K562 (cell line): ENCODE data around the gene APC2. TPM values are rescaled to one million over a fixed set of nuclear protein-coding genes. Genes with fewer than 3 reads are reported as not detected.

Experiments used
- ARID1B ChIP-seq: fragments of 450-650 bp; IDR thresholded peaks from 2 replicates; pipeline ENCODE4 v1.6.1; 2016; ENCODE audit warnings: antibody characterized with exemption, mild to moderate bottlenecking, inconsistent platforms
- DPF2 ChIP-seq: fragments of 450-650 bp; IDR thresholded peaks from 2 replicates; pipeline ENCODE4 v1.6.1; 2016
- E2F3 ChIP-seq: fragments of 250-450 bp; sonication (Bioruptor Pico); IDR thresholded peaks from 2 replicates; pipeline ENCODE4 v1.4.0; 2020; ENCODE audit warnings: mild to moderate bottlenecking
- ELF2 ChIP-seq: fragments of 250-450 bp; sonication (Bioruptor Pico); IDR thresholded peaks from 2 replicates; pipeline ENCODE4 v1.5.0; 2021; ENCODE audit warnings: mild to moderate bottlenecking
- HSF4 ChIP-seq: fragments of 250-450 bp; sonication (Bioruptor Pico); IDR thresholded peaks from 2 replicates; pipeline ENCODE4 v2.1.2; 2022; ENCODE audit warnings: mild to moderate bottlenecking, moderate library complexity, borderline replicate concordance
- KAT2B ChIP-seq: IDR thresholded peaks from one replicate; pipeline ENCODE4 v1.6.1; 2012; ENCODE audit warnings: low read depth, mild to moderate bottlenecking, control low read depth, inconsistent platforms, low read length, moderate library complexity
- NCOA4 ChIP-seq: fragments of 450-650 bp; IDR thresholded peaks from 2 replicates; pipeline ENCODE4 v1.6.1; 2018; ENCODE audit warnings: mild to moderate bottlenecking; ENCODE audit not compliant: partially characterized antibody
- NONO ChIP-seq, 2 experiments: fragments of 200-400 bp in 1 of 2; fragments of 450-650 bp in 1 of 2; formaldehyde crosslinking in 1 of 2; IDR thresholded peaks; 2 replicates each; pipeline ENCODE4 v1.6.1; 2017; ENCODE audit warnings: low read depth in 2 of 2, mild to moderate bottlenecking in 2 of 2, moderate library complexity in 2 of 2, low read length in 1 of 2
- OTX1 ChIP-seq: fragments of 450-650 bp; formaldehyde crosslinking; IDR thresholded peaks from 2 replicates; pipeline ENCODE4 v1.4.0; 2022; ENCODE audit warnings: mild to moderate bottlenecking
- PATZ1 ChIP-seq: fragments of 250-450 bp; sonication (Bioruptor Pico); IDR thresholded peaks from 2 replicates; pipeline ENCODE4 v1.5.0; 2020; ENCODE audit warnings: mild to moderate bottlenecking, borderline replicate concordance
- RAD51 ChIP-seq: fragments of 450-650 bp; IDR thresholded peaks from 2 replicates; pipeline ENCODE4 v1.7.1; 2016; ENCODE audit warnings: low read depth, mild to moderate bottlenecking, borderline replicate concordance
- RBM25 ChIP-seq: fragments of 200-400 bp; formaldehyde crosslinking; IDR thresholded peaks from 2 replicates; pipeline ENCODE4 v1.6.1; 2018; ENCODE audit warnings: low read length, low read depth, moderate library complexity; ENCODE audit not compliant: severe bottlenecking
- TEAD2 ChIP-seq: fragments of 450-650 bp; IDR thresholded peaks from 2 replicates; pipeline ENCODE4 v1.6.1; 2016; ENCODE audit warnings: missing genetic modification characterization, control low read depth, missing compliant biosample characterization
- ZFP36 ChIP-seq: fragments of 150-350 bp; IDR thresholded peaks from 2 replicates; pipeline ENCODE4 v1.6.1; 2018; ENCODE audit warnings: low read length, low read depth; ENCODE audit not compliant: partially characterized antibody
- ZNF175 ChIP-seq: fragments of 200-800 bp; sonication (Bioruptor generic); IDR thresholded peaks from 2 replicates; pipeline ENCODE4 v1.6.1; 2016; ENCODE audit warnings: low read depth, mild to moderate bottlenecking, missing genetic modification characterization, missing compliant biosample characterization
- ZNF212 ChIP-seq: fragments of 450-650 bp; formaldehyde crosslinking; IDR thresholded peaks from 2 replicates; pipeline ENCODE4 v1.4.0; 2020; ENCODE audit warnings: mild to moderate bottlenecking
- ZNF449 ChIP-seq: fragments of 250-450 bp; sonication (Bioruptor Pico); IDR thresholded peaks from 2 replicates; pipeline ENCODE4 v1.8.0; 2022; ENCODE audit warnings: moderate library complexity, mild to moderate bottlenecking, inconsistent platforms
- ZNF707 ChIP-seq: fragments of 250-450 bp; sonication (Bioruptor Pico); conservative IDR thresholded peaks from 2 replicates; pipeline ENCODE4 v1.8.0; 2022; ENCODE audit warnings: inconsistent platforms, mild to moderate bottlenecking, moderate library complexity
- ZNF764 ChIP-seq: fragments of 250-450 bp; sonication (Bioruptor Pico); IDR thresholded peaks from 2 replicates; pipeline ENCODE4 v1.4.0; 2020; ENCODE audit warnings: low read depth, mild to moderate bottlenecking, moderate library complexity
- ZZZ3 ChIP-seq: fragments of 450-650 bp; IDR thresholded peaks from 2 replicates; pipeline ENCODE4 v1.6.1; 2016; ENCODE audit warnings: antibody characterized with exemption, mild to moderate bottlenecking, moderate library complexity
- polyA plus RNA-seq, 8 experiments: library from polyadenylated mRNA; depleted of rRNA in 4 of 8; stranded (reverse) in 5 of 8; unstranded in 3 of 8; fragments of >200 nt; fragmentation: Nextera tagmentation in 2 of 8; fragmentation: Illumina TruSeq in 1 of 8; extraction: Ambion mirVana in 2 of 8; extraction: Trizol in 1 of 8; gene quantifications; 2 replicates each; pipeline versions ENCODE4 v1.2.1 to v1.2.3, GENCODE V29; 2011 to 2014; ENCODE audit warnings: inconsistent platforms in 1 of 8, missing spikeins in 1 of 8
- total RNA-seq, 7 experiments: library from RNA; depleted of rRNA in 6 of 7; stranded (reverse); fragments of >200 nt in 6 of 7; fragmentation: Illumina TruSeq in 2 of 7; extraction: Trizol in 2 of 7; gene quantifications; 2 replicates each; pipeline versions ENCODE4 v1.2.1 to v1.2.3, GENCODE V29; 2011 to 2021; ENCODE audit warnings: low replicate concordance in 1 of 7
- TF ChIP-seq, protein P1 (sequence below), 2 experiments: fragments of 450-650 bp in 1 of 2; IDR thresholded peaks; 2 replicates each; pipeline ENCODE4 v1.6.1; 2011 to 2017; ENCODE audit warnings: low read depth in 2 of 2, antibody characterized with exemption in 1 of 2, borderline replicate concordance in 1 of 2, low read length in 1 of 2, mild to moderate bottlenecking in 1 of 2, mixed read lengths in 1 of 2; ENCODE audit not compliant: control insufficient read depth in 1 of 2

Gene APC2
- total and polyA plus RNA-seq, 9 of the 15 experiments (the other 6 are each of a cell fraction or from before 2014, with no cell fraction given): 0.01 to 0.40 (median 0.05) TPM; not detected in 3

DNA sequence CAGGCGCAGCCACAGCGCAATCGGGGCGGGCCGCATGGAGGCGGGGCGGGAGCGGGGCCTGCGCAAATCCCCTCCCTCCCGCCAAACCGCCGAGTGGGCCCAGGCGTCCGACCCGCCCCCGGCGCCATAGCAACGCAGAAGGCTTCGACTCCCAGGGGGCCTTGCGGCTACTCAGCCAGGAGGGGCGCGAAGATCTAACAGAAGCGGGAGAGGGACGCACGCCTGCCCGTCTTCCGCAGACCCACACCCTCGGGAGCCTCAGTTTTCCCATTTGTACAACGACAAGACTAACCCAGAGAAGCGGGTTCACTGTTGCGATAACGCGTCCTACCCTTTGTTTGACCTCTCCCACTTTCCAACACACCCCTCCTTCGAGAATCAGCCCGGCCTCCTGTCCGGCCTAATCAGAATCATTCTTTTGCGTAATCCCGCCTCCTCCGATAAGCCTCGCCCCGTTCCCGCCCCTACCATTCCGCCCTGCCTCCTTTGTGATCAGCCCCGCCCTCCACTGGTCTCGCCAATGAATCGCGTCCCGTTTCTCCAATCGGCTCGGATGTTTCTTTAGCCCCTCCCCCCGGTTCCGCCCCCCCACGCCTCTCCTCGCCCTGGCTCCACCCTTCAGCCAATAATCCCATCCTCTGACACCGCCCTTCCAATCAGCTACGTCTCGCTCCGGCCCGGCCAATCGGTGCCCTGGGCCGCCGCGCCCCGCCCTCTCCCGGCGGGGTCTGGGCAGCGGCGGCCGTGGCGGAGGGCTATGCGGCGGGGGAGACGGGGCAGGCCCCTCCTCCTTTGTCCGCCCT, 40.6 kb downstream of the APC2 start, which contains the start of gene PCSK4 (continued):
- no peak for TF ChIP-seq PATZ1
- TF ChIP-seq, protein P1, sequence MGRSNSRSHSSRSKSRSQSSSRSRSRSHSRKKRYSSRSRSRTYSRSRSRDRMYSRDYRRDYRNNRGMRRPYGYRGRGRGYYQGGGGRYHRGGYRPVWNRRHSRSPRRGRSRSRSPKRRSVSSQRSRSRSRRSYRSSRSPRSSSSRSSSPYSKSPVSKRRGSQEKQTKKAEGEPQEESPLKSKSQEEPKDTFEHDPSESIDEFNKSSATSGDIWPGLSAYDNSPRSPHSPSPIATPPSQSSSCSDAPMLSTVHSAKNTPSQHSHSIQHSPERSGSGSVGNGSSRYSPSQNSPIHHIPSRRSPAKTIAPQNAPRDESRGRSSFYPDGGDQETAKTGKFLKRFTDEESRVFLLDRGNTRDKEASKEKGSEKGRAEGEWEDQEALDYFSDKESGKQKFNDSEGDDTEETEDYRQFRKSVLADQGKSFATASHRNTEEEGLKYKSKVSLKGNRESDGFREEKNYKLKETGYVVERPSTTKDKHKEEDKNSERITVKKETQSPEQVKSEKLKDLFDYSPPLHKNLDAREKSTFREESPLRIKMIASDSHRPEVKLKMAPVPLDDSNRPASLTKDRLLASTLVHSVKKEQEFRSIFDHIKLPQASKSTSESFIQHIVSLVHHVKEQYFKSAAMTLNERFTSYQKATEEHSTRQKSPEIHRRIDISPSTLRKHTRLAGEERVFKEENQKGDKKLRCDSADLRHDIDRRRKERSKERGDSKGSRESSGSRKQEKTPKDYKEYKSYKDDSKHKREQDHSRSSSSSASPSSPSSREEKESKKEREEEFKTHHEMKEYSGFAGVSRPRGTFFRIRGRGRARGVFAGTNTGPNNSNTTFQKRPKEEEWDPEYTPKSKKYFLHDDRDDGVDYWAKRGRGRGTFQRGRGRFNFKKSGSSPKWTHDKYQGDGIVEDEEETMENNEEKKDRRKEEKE (IDR thresholded peaks at IDR 0.05; ENCODE audit: borderline replicate concordance in 1 of 2, control insufficient read depth in 1 of 2, low read depth in 2 of 2, low read length in 1 of 2): peak in 1 of 2 experiments; percentile 84; a peak in 1 of 4 replicates
- no peak for TF ChIP-seq ZNF449 (CRISPR knock-in tag)
- no peak for TF ChIP-seq HSF4 (CRISPR knock-in tag)
- TF ChIP-seq OTX1: no peak
- TF ChIP-seq E2F3 (CRISPR knock-in tag): 0 out of 2 replicates have a peak, but pooled peaks have one; percentile 60
- TF ChIP-seq ZNF212 (CRISPR knock-in tag): no peak
- peak in 1 of 2 experiments; percentile 98; a peak in 2 of 4 replicates for TF ChIP-seq NONO (IDR thresholded peaks at IDR 0.05; ENCODE audit: low read depth in 2 of 2, low read length in 1 of 2)
- TF ChIP-seq RAD51: no peak
- no peak for TF ChIP-seq KAT2B
- no peak for TF ChIP-seq NCOA4
- TF ChIP-seq ARID1B: peak; percentile 27; the same call in 1 of the 2 replicates
- peak; percentile 76 for TF ChIP-seq DPF2
- TF ChIP-seq ZNF175: no peak
- no peak for TF ChIP-seq ELF2 (CRISPR knock-in tag)
- no peak for TF ChIP-seq ZNF764 (CRISPR knock-in tag)
- peak; percentile 94 for TF ChIP-seq ZFP36
- TF ChIP-seq RBM25: peak; percentile 90
- TF ChIP-seq ZNF707 (CRISPR knock-in tag): no peak
- TF ChIP-seq TEAD2 (tag): no peak
- no peak for TF ChIP-seq ZZZ3
